Upper lobe of left lung (tissue), 6 donors: ENCODE measurements around the gene SERPINE1. TPM values are rescaled to one million over a fixed set of nuclear protein-coding genes. Genes with fewer than 3 reads are reported as not detected.
A peak's percentile ranks its signal among the peaks of the same experiment; 100 is the strongest.

ENCODE experiments used
- ATAC-seq, 2 donors: fragments of 200-7000 bp; cut with Tn5 transposase; one replicate each; pipeline ENCODE4 v1.9.1; 2022; ENCODE audit warnings: mild to moderate bottlenecking in 2 of 2, moderate library complexity in 2 of 2; ENCODE audit not compliant: low FRiP score in 2 of 2
- DNase-seq, 2 donors: peaks; one replicate each; pipeline ENCODE4 v3.0.0-alpha.2; 2019 to 2020
- H3K27ac ChIP-seq, 4 donors: fragments of 200-600 bp; sonication (generic); one replicate each; pipeline ENCODE4 v1.5.1; 2016 to 2019
- H3K27me3 ChIP-seq, 4 donors: fragments of 200-600 bp; sonication (generic); one replicate each; pipeline ENCODE4 v1.5.1; 2017 to 2019
- H3K36me3 ChIP-seq, 4 donors: fragments of 200-600 bp; sonication (generic); one replicate each; pipeline ENCODE4 v1.5.1; 2016 to 2019
- H3K4me1 ChIP-seq, 4 donors: fragments of 200-600 bp; sonication (generic); one replicate each; pipeline ENCODE4 v1.5.1; 2018 to 2019
- H3K4me3 ChIP-seq, 4 donors: fragments of 200-600 bp; sonication (generic); one replicate each; pipeline ENCODE4 v1.5.1; 2017 to 2019; ENCODE audit warnings: mild to moderate bottlenecking in 2 of 4, moderate library complexity in 1 of 4
- H3K9me3 ChIP-seq, 4 donors: fragments of 200-600 bp; sonication (generic); one replicate each; pipeline ENCODE4 v1.5.1; 2018 to 2019
- CTCF ChIP-seq, 6 experiments: fragments of 450-650 bp in 4 of 6; fragments of 200-600 bp in 2 of 6; sonication (generic) in 2 of 6; IDR thresholded peaks; one replicate each; pipeline ENCODE4 v1.5.1; 2016 to 2019; ENCODE audit warnings: antibody characterized with exemption in 6 of 6
- EP300 ChIP-seq, 4 donors: sonication (generic); formaldehyde crosslinking; IDR thresholded peaks; one replicate each; pipeline ENCODE4 v1.5.1; 2017; ENCODE audit warnings: antibody characterized with exemption in 4 of 4, control low read depth in 2 of 4
- POLR2A ChIP-seq, 4 donors: fragments of 450-650 bp; IDR thresholded peaks; one replicate each; pipeline ENCODE4 v1.5.1; 2016 to 2017; ENCODE audit warnings: antibody characterized with exemption in 4 of 4, mild to moderate bottlenecking in 2 of 4
- POLR2AphosphoS5 ChIP-seq, 2 donors: sonication (generic); formaldehyde crosslinking; IDR thresholded peaks; one replicate each; pipeline ENCODE4 v1.5.1; 2017; ENCODE audit warnings: antibody characterized with exemption in 2 of 2
- WGBS, 2 donors: methylation state at CpG; one replicate each; pipeline ENCODE4 v1.1.5; 2017 to 2018; 5-methylcytosine and 5-hydroxymethylcytosine counted together
- total RNA-seq, 6 donors: library from RNA; depleted of rRNA in 4 of 6; stranded (reverse); fragments of >200 nt in 4 of 6; gene quantifications; one replicate each; pipeline versions ENCODE4 v1.1.0 to v1.2.1, GENCODE V29; 2016 to 2021
- donor health status: DM: no; HTN: no; CAD: no; lungs with moderate emphysema.
- donor health status: DM: no; HTN: yes; CAD: no; lungs with severe emphysema.

The SERPINE1 gene
- total RNA-seq, 6 donors from 2014 or later, result 8.4 to 125 (median 24.0) TPM

- no peak for DNase-seq
Measured at GRCh38 chr7:101170617-101171441, 43.9 kb downstream of the SERPINE1 start.

GRCh38 chr7:101171442-101171837 lies 44.5 kb downstream of the SERPINE1 start:
- Histone ChIP-seq H3K4me1 (peaks cover 20 to 46% (median 27%) of the 10 kb centered on the region in 4 donors), H3K27ac (no peak overlapping the region), H3K4me3 (no peak overlapping the region), H3K9me3 (no peaks in the 10 kb centered on the region), H3K36me3 (no peaks in the 10 kb centered on the region), H3K27me3 (peaks cover 0 to 92% (median 62%) of the 10 kb centered on the region in 4 donors)
- ATAC-seq (no peak), DNase-seq (no peak)
- 1 to 4% methylated on average over 12 of the region's 13 CpGs for WGBS, 2 donors
- TF ChIP-seq CTCF (IDR thresholded peaks at IDR 0.05) (no peak), EP300 (IDR thresholded peaks at IDR 0.05) (no peak), POLR2A (IDR thresholded peaks at IDR 0.05) (no peak), POLR2AphosphoS5 (IDR thresholded peaks at IDR 0.05) (no peak)

More at GRCh38 chr7:101170617-101171441, 43.9 kb downstream of the SERPINE1 start:
- Histone ChIP-seq H3K4me1 (peaks cover 22 to 52% (median 30%) of the 10 kb centered on the region in 4 donors), H3K9me3 (no peaks in the 10 kb centered on the region), H3K27me3 (peaks cover 0 to 97% (median 68%) of the 10 kb centered on the region in 4 donors), H3K27ac (no peak overlapping the region), H3K36me3 (no peaks in the 10 kb centered on the region), H3K4me3 (no peak overlapping the region)
- 6% methylated on average over 16 to 17 of the region's 17 CpGs for WGBS, 2 donors
- TF ChIP-seq POLR2A (IDR thresholded peaks at IDR 0.05) (no peak), CTCF (IDR thresholded peaks at IDR 0.05) (no peak), EP300 (IDR thresholded peaks at IDR 0.05) (no peak), POLR2AphosphoS5 (IDR thresholded peaks at IDR 0.05) (no peak)
- no peak for ATAC-seq

GRCh38 chr7:101172005-101172853 lies 45.3 kb downstream of the SERPINE1 start:
- no peak for ATAC-seq
- Histone ChIP-seq H3K9me3 (no peaks in the 10 kb centered on the region), H3K4me1 (peaks cover 20 to 46% (median 27%) of the 10 kb centered on the region in 4 donors), H3K27ac (no peak overlapping the region), H3K36me3 (no peaks in the 10 kb centered on the region), H3K27me3 (peaks cover 0 to 85% (median 58%) of the 10 kb centered on the region in 4 donors), H3K4me3 (no peak overlapping the region)
- TF ChIP-seq POLR2A (IDR thresholded peaks at IDR 0.05) (no peak), POLR2AphosphoS5 (IDR thresholded peaks at IDR 0.05) (no peak), CTCF (IDR thresholded peaks at IDR 0.05) (no peak), EP300 (IDR thresholded peaks at IDR 0.05) (no peak)
- WGBS, 2 donors, result 6 to 7% methylated on average over 18 to 33 of the region's 79 CpGs
- DNase-seq, result peak in 1 of 2 donors; percentile 79

- Histone ChIP-seq H3K36me3 (no peaks in the 10 kb centered on the region), H3K4me3 (peak overlapping the region in 2 of 4 donors; percentile 16 to 17), H3K4me1 (peaks cover 20 to 46% (median 27%) of the 10 kb centered on the region in 4 donors), H3K27ac (no peak overlapping the region), H3K27me3 (peaks cover 0 to 81% (median 57%) of the 10 kb centered on the region in 4 donors), H3K9me3 (no peaks in the 10 kb centered on the region)
- WGBS, 2 donors, result 1 to 3% methylated on average over 15 to 18 of the region's 53 CpGs
- DNase-seq, result peak; percentile 71 to 96
- ATAC-seq, result peak; percentile 32 to 65
- TF ChIP-seq POLR2A (IDR thresholded peaks at IDR 0.05), result no peak
- no peak for TF ChIP-seq POLR2AphosphoS5 (IDR thresholded peaks at IDR 0.05)
- TF ChIP-seq EP300 (IDR thresholded peaks at IDR 0.05), result no peak
- TF ChIP-seq CTCF (IDR thresholded peaks at IDR 0.05), result no peak
Measured at GRCh38 chr7:101172854-101173751, 46.2 kb downstream of the SERPINE1 start.
